ENCODE data around the gene PKIG.
"Not testable (repeated sequence)": the region's sequence is repeated elsewhere in the genome, so short reads cannot be mapped to it uniquely, and the experiment has no call there.

Gene PKIG

DNA sequence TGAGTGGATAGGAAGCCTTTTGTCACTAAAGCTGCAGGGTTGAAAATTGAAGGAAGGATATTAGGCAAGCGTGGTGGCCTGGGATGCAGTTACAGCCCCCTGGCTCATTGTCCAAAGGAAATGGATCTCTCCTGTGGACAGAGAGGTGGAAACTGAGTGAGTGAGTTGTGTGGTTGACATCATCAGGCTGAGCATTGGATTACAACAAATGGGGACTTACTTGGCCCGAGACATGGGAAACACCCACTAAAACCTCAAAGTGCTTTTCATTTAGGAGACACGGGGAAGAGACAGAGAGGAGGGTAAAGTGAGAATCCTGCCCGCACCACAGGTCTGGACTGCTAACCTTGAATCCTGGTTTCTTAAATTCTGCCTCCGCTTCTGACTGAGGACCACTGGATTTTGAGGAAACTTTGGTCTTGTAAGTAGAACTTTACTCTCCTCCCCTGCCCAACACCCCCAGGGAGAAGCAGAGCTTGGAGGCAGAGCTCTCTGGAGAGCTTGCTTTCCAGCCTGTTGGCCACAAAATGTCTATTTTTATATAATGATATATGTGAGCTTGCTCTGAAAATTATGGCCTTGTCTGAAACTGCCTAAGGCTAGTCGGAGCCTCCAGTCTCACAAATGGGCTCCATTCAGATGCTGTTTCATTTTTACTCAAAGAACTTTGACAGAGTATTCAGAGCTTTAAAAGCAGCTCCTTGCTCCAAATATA, at the start of gene PKIG:
Gene PKIG (plus strand): TSS at position 269 of the 715 bp plus-strand sequence. CDS start 31,978 bp downstream, outside the sequence.
- peak; percentile 46 for DNase-seq (ENCODE audit: low spot score)

GRCh38 chr20:44532981-44533331, 49.4 kb upstream of the PKIG start:
- no peak for DNase-seq (ENCODE audit: low spot score)

DNA sequence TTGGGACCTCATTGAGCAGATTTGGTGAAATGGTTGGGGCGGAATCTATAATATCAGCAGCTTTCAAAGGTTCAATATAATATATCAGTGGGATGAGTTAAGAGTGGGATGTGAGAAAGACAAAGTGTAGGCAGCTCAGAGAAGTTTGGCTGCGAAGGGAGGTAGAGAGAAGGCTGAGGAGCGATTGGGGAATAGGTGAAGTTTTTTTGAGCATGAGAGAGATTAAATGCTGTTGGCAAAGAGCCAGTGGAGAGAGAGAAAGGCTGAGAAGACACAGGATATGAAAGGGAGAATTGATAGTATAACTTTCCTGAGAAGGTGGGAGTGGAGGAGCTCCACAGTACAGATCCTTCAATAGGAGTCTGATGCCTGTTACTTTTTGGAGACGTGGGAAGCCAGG, 48.5 kb upstream of the PKIG start:
- no peak for DNase-seq (ENCODE audit: low spot score)

DNA sequence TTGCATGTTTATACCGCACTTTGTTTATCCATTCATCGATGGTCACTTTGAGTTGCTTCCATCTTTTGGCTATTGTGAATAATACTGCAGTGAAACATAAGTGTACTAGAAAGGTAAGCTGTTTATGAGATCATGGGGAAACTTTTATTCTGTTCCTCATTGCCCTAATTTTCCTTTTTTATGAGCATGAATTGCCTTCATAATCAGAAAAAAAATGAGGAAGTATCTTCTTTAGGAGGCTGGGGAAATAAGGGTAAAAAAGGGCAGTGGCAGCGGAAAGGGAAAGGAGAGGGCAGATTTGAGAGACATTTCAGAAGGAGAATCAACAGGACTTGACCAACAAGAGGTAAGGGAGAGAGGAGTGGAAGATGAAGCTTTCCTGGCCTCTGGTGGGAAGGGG, 46.2 kb upstream of the PKIG start:
- DNase-seq (ENCODE audit: low spot score) = no peak

DNA sequence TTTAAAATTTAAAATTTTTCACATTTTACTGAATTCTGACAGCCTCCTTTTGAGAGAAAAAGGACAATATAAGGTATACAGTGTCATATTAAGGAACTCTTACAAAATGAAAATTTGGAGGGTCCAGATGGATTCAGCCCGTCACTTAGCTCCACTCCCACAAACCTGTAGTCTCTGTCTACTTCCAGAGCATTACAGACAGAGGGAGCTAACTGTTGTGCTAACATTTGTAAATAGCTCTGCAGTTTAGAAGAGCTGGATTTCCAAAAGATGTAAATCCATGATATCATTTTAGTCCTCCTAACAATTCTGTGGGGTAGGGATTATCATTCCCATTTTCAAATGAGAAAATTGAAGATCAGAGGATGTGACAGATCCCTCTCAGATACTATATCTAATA, 44.4 kb upstream of the PKIG start:
- DNase-seq (ENCODE audit: low spot score) = no peak

DNA sequence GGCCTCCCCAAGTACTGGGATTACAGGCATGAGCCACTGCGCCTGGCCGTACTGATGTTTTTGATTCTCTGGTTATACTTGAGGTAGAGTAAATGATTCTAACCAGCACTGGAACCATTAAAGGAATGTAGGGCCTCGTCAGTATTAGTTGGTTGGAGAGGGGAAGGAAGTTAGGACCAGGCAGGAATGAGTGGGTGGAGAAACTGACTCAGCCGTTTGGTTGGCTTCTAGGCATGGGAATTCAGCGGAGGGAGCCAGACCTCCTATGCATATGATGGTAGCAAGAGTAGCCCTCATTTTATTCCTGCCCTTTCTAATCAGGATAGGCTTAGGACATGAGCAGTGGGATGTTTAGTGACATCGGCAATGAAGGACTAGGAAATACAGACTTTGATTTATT, 41.5 kb upstream of the PKIG start:
- DNase-seq (ENCODE audit: low spot score) = peak; percentile 17

DNA sequence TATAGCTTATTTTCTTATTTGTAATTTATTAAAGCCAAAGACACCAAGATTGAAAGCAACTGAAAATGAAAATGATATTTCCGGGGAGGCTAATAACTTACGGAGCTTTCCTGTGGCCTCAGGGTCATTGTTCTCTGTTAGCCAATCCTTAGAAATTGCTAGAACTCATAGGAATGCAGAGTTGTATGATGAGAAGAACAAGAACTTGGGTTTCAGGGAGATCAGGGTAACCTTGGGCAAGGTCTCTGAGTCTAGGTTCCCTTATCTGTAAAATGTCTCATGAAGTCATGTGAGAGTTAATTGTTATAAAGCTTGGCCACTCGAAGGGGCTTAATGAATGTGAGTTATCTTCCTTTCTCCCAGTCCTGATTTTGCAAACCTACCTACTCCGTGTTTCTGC, 40.4 kb upstream of the PKIG start:
- no peak for DNase-seq (ENCODE audit: low spot score)

GRCh38 chr20:44542890-44543289, 39.5 kb upstream of the PKIG start:
- DNase-seq (ENCODE audit: low spot score) = no peak

- no peak for DNase-seq (ENCODE audit: low spot score)
Observed at GRCh38 chr20:44543358-44543757, 39.0 kb upstream of the PKIG start.

DNA sequence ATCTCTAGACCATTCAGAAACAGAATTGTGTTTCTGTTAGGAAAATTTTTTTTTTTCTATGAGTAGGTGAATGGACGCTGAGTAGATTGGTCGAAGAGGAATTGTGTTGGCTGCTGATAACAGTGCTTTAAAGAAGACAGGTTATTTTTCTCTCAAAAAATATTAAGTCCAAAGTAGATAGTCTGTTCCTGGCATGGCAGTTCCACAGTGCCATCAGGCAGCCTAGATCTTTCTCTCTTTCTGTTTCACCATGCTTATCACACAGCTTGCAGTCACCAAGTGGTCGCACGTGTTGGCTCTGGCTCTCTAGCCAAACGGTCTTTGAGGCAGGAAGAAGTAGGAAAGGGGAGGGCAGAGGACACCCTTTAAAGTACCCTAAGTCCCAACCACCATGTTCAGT, 38.1 kb upstream of the PKIG start:
- DNase-seq (ENCODE audit: low spot score) = no peak

- DNase-seq (ENCODE audit: low spot score) = no peak
Observed at GRCh38 chr20:44547419-44547818, 35.0 kb upstream of the PKIG start.

DNA sequence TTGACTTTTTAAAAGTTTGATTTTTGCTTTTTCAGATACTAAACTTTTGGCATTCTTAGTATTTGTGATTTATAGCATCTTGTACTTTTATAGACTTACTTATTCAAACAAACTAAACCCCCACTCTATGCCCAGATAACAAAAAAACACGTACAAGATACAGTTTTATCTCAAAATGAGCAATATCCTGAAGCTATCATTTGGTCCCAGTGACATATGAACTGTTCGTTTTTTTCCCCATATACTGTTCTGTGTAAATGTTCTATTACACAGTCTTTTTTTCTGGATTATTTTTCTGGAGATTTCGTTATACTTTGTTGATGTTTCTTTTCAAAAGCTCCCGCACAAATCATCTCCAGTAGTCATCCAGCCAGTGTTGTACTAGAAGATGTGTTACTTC, 33.3 kb upstream of the PKIG start:
- DNase-seq (ENCODE audit: low spot score) = no peak

DNA sequence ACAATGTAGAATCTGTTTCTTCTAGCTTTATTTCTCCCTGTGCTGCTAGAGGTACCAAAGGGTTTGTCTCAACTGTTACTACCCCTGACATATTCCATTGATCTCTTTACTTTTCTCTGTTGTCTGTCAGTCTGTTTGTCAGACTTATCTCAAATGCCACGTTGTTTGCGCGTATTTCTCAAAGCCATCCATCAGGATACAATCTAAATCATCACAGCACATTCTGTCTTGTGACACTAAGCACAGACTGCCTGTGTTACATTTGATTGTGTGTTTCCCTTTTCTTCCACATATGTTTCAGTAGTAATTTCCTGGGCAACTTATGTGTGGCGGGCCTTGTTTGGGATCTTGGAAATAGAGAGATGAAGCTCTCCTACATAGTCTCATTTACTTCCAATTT, 30.3 kb upstream of the PKIG start:
- DNase-seq (ENCODE audit: low spot score) = no peak

DNA sequence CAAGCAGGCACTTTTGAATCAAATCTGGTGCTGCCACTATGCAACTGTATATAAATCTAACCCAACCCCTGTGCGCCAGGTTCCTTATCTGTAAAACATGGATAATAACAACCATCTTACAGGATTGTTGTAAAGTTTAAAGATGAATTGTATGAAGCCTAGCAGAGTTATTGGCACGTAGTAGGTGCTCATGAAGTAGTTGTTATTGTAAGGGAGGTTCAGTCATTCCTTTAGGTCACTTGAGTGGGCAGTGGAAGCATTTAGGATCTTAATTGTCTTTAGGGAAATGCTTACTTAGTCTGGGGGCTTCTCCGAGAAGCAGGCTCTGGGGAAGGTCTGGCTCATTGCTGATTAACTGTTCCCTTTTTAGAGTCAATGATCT, 29.8 kb upstream of the PKIG start:
- DNase-seq (ENCODE audit: low spot score) = no peak

GRCh38 chr20:44552950-44553908, 29.1 kb upstream of the PKIG start:
- DNase-seq (ENCODE audit: low spot score) = no peak

GRCh38 chr20:44559302-44559701, 23.1 kb upstream of the PKIG start:
- DNase-seq (ENCODE audit: low spot score) = no peak

DNA sequence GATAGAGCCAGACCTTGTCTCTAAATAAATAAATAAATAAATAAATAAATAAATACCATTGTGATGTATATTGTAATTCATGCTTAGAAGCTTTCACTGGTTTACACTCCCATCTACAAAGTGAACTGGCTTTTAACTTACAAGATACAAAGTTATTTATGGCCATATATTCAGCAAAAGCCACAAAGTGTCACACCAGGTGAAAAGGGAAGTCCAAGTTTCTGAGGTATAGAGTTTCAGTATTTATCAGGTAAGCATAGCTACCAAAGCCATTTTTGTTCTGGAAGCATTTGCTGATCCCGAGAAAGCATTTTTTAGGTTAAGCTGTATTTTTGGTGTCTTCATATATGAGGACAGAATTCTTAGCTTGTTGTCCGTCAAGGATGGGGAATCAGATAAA, 22.1 kb upstream of the PKIG start:
- no peak for DNase-seq (ENCODE audit: low spot score)

DNA sequence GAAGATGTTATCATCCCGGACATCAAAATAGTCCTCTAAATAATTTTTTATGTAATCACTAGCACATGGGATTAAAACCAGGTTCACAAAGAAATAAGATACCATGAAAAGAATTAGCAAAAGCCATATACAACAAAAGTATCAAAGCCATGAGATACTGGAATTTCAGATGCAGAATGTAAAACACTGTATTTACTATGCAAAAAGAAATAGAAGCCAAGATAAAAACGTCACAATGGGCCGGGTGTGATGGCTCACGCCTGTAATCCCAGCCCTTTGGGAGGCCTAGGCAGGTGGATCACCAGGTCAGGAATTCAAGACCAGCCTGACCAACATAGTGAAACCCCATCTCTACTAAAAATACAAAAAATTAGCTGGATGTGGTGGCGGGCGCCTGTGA, 21.6 kb upstream of the PKIG start:
- DNase-seq (ENCODE audit: low spot score) = not testable (repeated sequence)

GRCh38 chr20:44561876-44562275, 20.5 kb upstream of the PKIG start:
- no peak for DNase-seq (ENCODE audit: low spot score)

DNA sequence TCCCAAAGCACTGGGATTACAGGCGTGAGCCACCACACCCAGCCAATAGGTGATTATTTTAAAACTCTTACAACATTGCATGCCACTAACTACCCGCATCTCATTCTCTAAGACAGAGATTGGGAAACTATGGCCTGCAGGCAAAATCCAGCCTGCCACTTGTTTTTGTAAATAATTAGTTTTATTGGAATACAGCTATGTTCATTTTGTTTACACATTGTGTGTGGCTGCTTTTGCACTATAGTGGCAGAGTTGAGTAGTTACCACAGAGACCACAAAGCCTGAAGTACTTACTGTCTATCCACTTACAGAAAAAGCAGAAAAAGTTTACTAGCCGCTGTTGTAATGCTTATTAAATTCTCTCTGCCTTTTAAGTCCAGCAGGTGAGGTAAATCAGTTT, 16.4 kb upstream of the PKIG start:
- no peak for DNase-seq (ENCODE audit: low spot score)

DNA sequence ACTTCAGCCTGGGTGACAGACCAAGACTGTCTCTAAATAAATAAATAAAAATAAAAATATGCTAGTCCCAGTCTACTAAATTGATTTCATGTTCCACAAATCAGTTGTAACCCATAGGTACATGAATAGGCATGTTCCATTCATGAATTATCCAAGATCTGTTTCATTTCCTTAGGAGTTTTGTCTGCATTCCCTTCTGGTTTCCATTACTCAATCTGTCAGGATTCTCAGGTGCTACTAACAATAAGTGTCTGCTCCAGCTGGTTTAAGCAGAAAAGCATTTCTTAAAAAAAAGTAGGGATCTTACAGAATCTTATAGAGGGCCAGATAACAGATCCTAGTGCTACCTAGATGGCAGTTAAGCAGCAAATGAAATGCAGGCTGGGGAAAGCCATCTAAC, 15.6 kb upstream of the PKIG start:
- no peak for DNase-seq (ENCODE audit: low spot score)

- no peak for DNase-seq (ENCODE audit: low spot score)
Observed at GRCh38 chr20:44570367-44570766, 12.0 kb upstream of the PKIG start.

DNA sequence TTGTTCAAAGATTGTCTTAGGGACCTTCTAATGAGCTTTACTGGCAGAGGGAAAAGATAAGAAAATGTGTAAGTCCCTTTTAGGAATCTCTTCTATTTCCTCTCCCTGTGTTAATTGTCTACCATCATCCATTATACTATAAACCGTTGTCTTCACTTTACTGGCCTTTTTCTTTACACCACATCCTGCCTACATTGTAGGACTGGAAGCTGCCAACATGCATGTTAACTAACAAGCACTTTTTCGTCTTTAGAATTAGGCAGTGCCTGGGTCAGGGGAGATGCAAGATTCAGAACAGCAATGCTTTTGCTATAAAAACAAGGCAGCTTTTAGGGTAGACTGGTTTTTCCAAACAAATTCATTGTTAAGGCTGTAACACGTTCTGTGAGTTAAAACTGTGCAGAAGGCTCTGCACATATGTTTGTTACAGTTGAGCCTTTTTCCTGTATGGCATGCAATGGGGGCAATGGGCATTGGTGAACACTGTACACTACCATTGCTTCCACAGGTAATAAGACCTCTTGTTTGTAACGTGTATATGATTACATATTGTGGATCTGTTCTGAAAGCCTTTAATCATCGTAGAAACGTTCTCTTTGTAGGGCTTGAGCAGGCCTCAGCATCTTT, 10.9 kb upstream of the PKIG start:
- no peak for DNase-seq (ENCODE audit: low spot score)
